Keratinocyte (primary cell): ENCODE data around the gene ME1. TPM values are rescaled to one million over a fixed set of nuclear protein-coding genes. Genes with fewer than 3 reads are reported as not detected.
"Not testable (repeated sequence)": the region's sequence is repeated elsewhere in the genome, so short reads cannot be mapped to it uniquely, and the experiment has no call there.

Experiments
- DNase-seq: peaks from one replicate; pipeline ENCODE4 v3.0.0-alpha.2; 2011; ENCODE audit warnings: low read depth, missing footprints, low spot score
- FAIRE-seq: peaks from 2 replicates; lab custom pipeline; 2011; peaks lifted over from hg19 to GRCh38; lab: Jason Lieb, UNC
- H2AFZ ChIP-seq: 2 replicates; pipeline ENCODE4 v1.6.0; 2012; ENCODE audit warnings: low read length, control low read depth, inconsistent platforms; ENCODE audit not compliant: control insufficient read depth
- H3K27ac ChIP-seq: 2 replicates; pipeline ENCODE4 v1.5.1; 2011; ENCODE audit warnings: low read length; ENCODE audit not compliant: control insufficient read depth, insufficient read depth
- H3K27me3 ChIP-seq: 3 replicates; pipeline ENCODE4 v1.6.0; 2011; ENCODE audit warnings: low read length; ENCODE audit not compliant: control insufficient read depth, insufficient read depth; ENCODE audit errors: extremely low read depth
- H3K36me3 ChIP-seq, 2 experiments: 2 replicates in 1 of 2; 3 replicates in 1 of 2; pipeline ENCODE4 v1.5.1; 2011; ENCODE audit warnings: low read length in 2 of 2, mild to moderate bottlenecking in 1 of 2; ENCODE audit not compliant: control insufficient read depth in 2 of 2, insufficient read depth in 2 of 2; ENCODE audit errors: extremely low read depth in 1 of 2
- H3K4me1 ChIP-seq: 3 replicates; pipeline ENCODE4 v1.5.1; 2011; ENCODE audit warnings: low read length; ENCODE audit not compliant: control insufficient read depth, insufficient read depth; ENCODE audit errors: extremely low read depth
- H3K4me2 ChIP-seq: 3 replicates; pipeline ENCODE4 v1.6.0; 2011; ENCODE audit warnings: low read depth, low read length; ENCODE audit not compliant: control insufficient read depth, insufficient read depth; ENCODE audit errors: extremely low read depth
- H3K4me3 ChIP-seq, 3 experiments: fragments of 200-600 bp in 1 of 3; sonication (generic) in 1 of 3; 2 replicates in 2 of 3; 3 replicates in 1 of 3; pipeline ENCODE4 v1.5.1; 2011 to 2016; ENCODE audit warnings: low read length in 3 of 3, mild to moderate bottlenecking in 3 of 3, control low read depth in 2 of 3, inconsistent platforms in 1 of 3, low read depth in 1 of 3, mixed read lengths in 1 of 3, mixed run types in 1 of 3, moderate library complexity in 1 of 3; ENCODE audit not compliant: control insufficient read depth in 2 of 3, insufficient read depth in 2 of 3; ENCODE audit errors: extremely low read depth in 1 of 3
- H3K79me2 ChIP-seq: 2 replicates; pipeline ENCODE4 v1.6.0; 2012; ENCODE audit warnings: low read length; ENCODE audit not compliant: control insufficient read depth, insufficient read depth
- H3K9ac ChIP-seq: 3 replicates; pipeline ENCODE4 v1.6.0; 2011; ENCODE audit warnings: low read length; ENCODE audit not compliant: control insufficient read depth, insufficient read depth; ENCODE audit errors: extremely low read depth
- H3K9me1 ChIP-seq: 3 replicates; pipeline ENCODE4 v1.6.0; 2011; ENCODE audit warnings: low read length; ENCODE audit not compliant: control insufficient read depth, insufficient read depth; ENCODE audit errors: extremely low read depth
- H3K9me3 ChIP-seq: 2 replicates; pipeline ENCODE4 v1.5.1; 2012; ENCODE audit warnings: low read depth, low read length; ENCODE audit not compliant: control insufficient read depth
- H4K20me1 ChIP-seq: 3 replicates; pipeline ENCODE4 v1.6.0; 2011; ENCODE audit warnings: low read length; ENCODE audit not compliant: control insufficient read depth, insufficient read depth; ENCODE audit errors: extremely low read depth
- CTCF ChIP-seq, 3 experiments: IDR thresholded peaks in 1 of 3; conservative IDR thresholded peaks in 1 of 3; optimal IDR thresholded peaks in 1 of 3; 2 replicates in 2 of 3; 3 replicates in 1 of 3; pipeline versions ENCODE3 to v1.5.1; 2011; ENCODE audit warnings: low read length in 3 of 3, mild to moderate bottlenecking in 3 of 3, moderate library complexity in 2 of 3, control low read depth in 1 of 3, inconsistent platforms in 1 of 3; ENCODE audit not compliant: insufficient read depth in 2 of 3; ENCODE audit errors: extremely low read depth in 1 of 3
- EZH2 ChIP-seq: IDR thresholded peaks from one replicate; pipeline ENCODE4 v1.6.1; 2012; ENCODE audit warnings: inconsistent platforms, mild to moderate bottlenecking, low read length, moderate library complexity
- dilution Hi-C: fragments of 300-500 bp; cut with MboI; formaldehyde crosslinking; loops from one replicate; pipeline ENCODE4 v1.7.0; 2020; ENCODE audit warnings: low sequenced_read_pairs; ENCODE audit not compliant: extremely low pct_ligation_motif_present
- polyA plus RNA-seq, 5 experiments: library from polyadenylated mRNA; depleted of rRNA in 3 of 5; stranded (reverse) in 3 of 5; stranded (forward) in 1 of 5; unstranded in 1 of 5; fragments of >200 nt; gene quantifications; 1 replicate in 1 of 5; 2 replicates in 3 of 5; 3 replicates in 1 of 5; pipeline versions ENCODE4 v1.2.1 to v1.2.3, GENCODE V29; 2011 to 2012; ENCODE audit warnings: missing spikeins in 2 of 5, low read depth in 1 of 5, low replicate concordance in 1 of 5

The ME1 gene
- polyA plus RNA-seq, 1 donor (not counting 4 experiments of a cell fraction or from before 2014, with no cell fraction given) = 27.7 TPM

DNA sequence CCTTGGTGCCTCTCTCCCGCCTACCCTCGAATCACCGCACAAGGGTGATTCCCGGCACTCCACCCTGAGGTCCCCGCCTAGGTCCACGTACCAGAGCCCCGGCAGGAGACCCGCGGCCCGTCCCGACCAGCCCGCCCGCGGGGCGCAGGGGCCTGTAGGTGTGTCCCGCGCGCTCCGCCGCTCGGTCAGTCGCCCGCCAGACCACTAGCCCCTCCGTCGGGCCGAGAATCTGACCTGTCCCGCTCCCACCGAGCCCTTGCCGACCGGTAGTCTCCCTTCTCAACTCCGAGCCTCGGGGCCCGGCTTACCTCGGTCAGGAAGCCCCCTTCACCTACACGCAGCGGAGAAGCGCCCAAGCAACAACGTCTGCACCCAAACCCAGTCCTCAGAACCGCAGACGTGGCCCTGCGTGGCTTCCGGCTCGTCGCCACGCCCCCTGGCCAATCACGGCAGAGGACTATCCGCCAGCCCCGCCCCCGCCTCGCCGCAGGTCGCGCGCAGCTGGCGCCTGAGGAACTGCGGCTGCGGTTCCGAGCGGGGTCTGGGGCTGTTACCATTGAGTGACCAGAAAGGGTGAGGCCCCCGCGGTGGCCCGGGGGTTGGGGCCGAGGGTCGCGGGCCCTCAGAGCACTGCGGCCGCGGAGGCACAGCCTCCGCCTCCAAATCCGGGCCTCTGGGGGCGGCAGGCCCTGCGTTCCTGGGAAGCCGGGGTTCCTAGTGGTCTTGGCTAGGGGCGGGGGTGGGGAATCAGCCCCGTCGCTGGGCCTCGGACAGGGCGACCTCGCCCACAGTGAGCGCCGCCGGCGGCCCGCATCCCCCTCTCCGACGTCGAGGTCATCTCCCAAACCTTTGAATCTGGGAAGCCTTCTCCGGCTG, 237.7 kb downstream of the ME1 start, which contains the start of the genes PGM3 and RWDD2A:
TSS of gene PGM3 (minus strand) at position 395 of the 876 bp plus-strand sequence. CDS start 2,253 bp downstream, outside the sequence.
TSS of gene RWDD2A (plus strand) at position 487 of the 876 bp plus-strand sequence. CDS start 1,095 bp downstream, outside the sequence.
- Histone ChIP-seq H3K9me3 (no peaks in the 10 kb centered on the region), H4K20me1 (no peaks in the 10 kb centered on the region), H2AFZ (peak within 1 kb of the TSS; percentile 98), H3K9me1 (no peaks in the 10 kb centered on the region), H3K79me2 (peaks cover 26% of the 10 kb centered on the region), H3K27me3 (no peaks in the 10 kb centered on the region), H3K4me2 (peak within 1 kb of the TSS; percentile 84), H3K4me1 (peaks cover 13% of the 10 kb centered on the region), H3K36me3 (peaks cover 0 to 29% of the 10 kb centered on the region in 2 experiments), H3K27ac (peak within 1 kb of the TSS; percentile 88), H3K4me3 (peak within 1 kb of the TSS; percentile 89 to 90 (median 89)), H3K9ac (peak within 1 kb of the TSS; percentile 93)
- DNase-seq = no peak
- FAIRE-seq = no peak
- TF ChIP-seq EZH2 (no peak), CTCF (optimal IDR thresholded peaks at IDR 0.05 in 1 of 3, IDR thresholded peaks at IDR 0.05 in 1 of 3, conservative IDR thresholded peaks at IDR 0.05 in 1 of 3; ENCODE audit: extremely low read depth in 1 of 3, insufficient read depth in 2 of 3, low read length in 3 of 3) (no peak)
- dilution Hi-C loops = no loop called here

- Histone ChIP-seq H3K4me1 (peaks cover 13% of the 10 kb centered on the region), H3K36me3 (peaks cover 0 to 31% of the 10 kb centered on the region in 2 experiments), H3K4me2 (peak overlapping the region; percentile 84), H3K9me3 (no peaks in the 10 kb centered on the region), H3K9ac (peak overlapping the region; percentile 93), H2AFZ (peak overlapping the region; percentile 98), H3K27me3 (no peaks in the 10 kb centered on the region), H3K9me1 (no peaks in the 10 kb centered on the region), H3K4me3 (peak overlapping the region; percentile 89 to 90 (median 89)), H4K20me1 (no peaks in the 10 kb centered on the region), H3K27ac (peak overlapping the region; percentile 88), H3K79me2 (peaks cover 26% of the 10 kb centered on the region)
- DNase-seq (no peak), FAIRE-seq (no peak)
- TF ChIP-seq CTCF (optimal IDR thresholded peaks at IDR 0.05 in 1 of 3, IDR thresholded peaks at IDR 0.05 in 1 of 3, conservative IDR thresholded peaks at IDR 0.05 in 1 of 3; ENCODE audit: extremely low read depth in 1 of 3, insufficient read depth in 2 of 3, low read length in 3 of 3) = no peak
- no peak for TF ChIP-seq EZH2
- dilution Hi-C loops = no loop called here
Observed at GRCh38 chr6:83192456-83192855, 238.4 kb downstream of the ME1 start.

DNA sequence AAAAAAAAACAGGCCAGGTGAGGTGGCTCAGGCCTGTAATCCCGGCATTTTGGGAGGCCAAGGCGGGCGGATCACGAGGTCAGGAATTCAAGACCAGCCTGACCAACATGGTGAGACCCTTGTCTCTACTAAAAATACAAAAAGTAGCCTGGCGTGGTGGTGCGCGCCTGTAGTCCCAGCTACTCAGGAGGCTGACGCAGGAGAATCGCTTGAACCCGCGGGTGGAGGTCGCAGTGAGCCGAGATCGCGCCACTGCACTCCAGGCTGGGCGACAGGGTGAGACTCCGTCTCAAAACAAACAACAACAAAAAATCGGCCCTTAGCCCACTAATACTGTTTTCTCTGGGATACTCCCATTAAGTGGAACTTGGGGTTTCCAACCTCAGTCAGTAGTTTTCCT, 238.9 kb downstream of the ME1 start:
- Histone ChIP-seq H3K27ac (peak overlapping the region; percentile 88), H3K79me2 (peaks cover 26% of the 10 kb centered on the region), H3K4me2 (peak overlapping the region; percentile 84), H3K4me3 (peak overlapping the region; percentile 89 to 90 (median 89)), H3K9ac (peak overlapping the region; percentile 93), H3K36me3 (peaks cover 0 to 31% of the 10 kb centered on the region in 2 experiments), H3K4me1 (peaks cover 13% of the 10 kb centered on the region)
- H3K27me3 ChIP-seq, H2AFZ ChIP-seq, H3K9me1 ChIP-seq, DNase-seq, dilution Hi-C loops, H3K9me3 ChIP-seq, H4K20me1 ChIP-seq, FAIRE-seq: not testable (repeated sequence)
